RPMI8226 (cell line): ENCODE results near the gene TGM5.
"Not testable (repeated sequence)": the region's sequence is repeated elsewhere in the genome, so short reads cannot be mapped to it uniquely, and the experiment has no call there.

ENCODE experiments used
- DNase-seq: peaks from one replicate; pipeline ENCODE4 v3.0.0-alpha.2; 2015

The TGM5 gene, protein sequence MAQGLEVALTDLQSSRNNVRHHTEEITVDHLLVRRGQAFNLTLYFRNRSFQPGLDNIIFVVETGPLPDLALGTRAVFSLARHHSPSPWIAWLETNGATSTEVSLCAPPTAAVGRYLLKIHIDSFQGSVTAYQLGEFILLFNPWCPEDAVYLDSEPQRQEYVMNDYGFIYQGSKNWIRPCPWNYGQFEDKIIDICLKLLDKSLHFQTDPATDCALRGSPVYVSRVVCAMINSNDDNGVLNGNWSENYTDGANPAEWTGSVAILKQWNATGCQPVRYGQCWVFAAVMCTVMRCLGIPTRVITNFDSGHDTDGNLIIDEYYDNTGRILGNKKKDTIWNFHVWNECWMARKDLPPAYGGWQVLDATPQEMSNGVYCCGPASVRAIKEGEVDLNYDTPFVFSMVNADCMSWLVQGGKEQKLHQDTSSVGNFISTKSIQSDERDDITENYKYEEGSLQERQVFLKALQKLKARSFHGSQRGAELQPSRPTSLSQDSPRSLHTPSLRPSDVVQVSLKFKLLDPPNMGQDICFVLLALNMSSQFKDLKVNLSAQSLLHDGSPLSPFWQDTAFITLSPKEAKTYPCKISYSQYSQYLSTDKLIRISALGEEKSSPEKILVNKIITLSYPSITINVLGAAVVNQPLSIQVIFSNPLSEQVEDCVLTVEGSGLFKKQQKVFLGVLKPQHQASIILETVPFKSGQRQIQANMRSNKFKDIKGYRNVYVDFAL

DNA sequence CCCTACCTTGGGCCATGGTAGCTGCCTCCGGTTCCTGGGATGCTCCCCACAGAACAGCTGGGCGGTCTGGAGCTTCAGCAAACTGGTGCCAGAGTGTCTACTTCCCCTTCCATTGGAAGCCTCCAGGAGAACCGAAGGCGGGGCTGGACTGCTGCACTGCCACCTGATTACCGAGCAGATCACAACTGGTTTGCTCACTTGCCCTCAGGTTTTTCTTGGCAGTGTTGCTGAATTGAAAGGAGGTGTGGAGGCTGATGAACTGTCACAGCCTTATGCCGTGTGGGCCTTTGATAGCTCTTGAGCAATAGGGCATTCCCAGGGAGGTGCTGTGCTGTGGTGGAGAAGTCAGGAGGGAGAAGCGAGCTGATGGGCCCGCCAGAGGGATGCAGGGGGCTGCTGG is at the start of gene TGM5:
TGM5 (minus strand) TSS at position 95 of the 400 bp plus-strand sequence; CDS start at position 16, 79 bp downstream.
- no peak for DNase-seq

DNA sequence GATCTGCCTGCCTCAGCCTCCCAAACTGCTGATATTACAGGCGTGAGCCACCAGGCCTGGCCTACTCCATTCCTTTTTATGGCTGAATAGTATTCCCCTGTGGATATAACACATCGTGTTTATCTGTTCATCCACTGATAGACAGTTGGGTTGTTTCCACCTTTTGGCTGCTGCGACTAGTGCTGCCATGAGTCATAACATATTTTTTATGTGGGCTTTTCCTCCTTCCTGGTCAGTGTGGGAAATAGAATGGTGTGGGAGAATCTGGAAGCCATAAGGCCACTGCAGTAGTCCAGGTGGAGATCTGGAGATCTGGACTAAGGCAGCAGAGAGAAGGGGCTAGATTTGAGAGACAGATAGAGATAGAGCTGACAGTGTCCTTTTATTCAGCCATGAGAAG is 47.4 kb upstream of the TGM5 start:
- no peak for DNase-seq

DNA sequence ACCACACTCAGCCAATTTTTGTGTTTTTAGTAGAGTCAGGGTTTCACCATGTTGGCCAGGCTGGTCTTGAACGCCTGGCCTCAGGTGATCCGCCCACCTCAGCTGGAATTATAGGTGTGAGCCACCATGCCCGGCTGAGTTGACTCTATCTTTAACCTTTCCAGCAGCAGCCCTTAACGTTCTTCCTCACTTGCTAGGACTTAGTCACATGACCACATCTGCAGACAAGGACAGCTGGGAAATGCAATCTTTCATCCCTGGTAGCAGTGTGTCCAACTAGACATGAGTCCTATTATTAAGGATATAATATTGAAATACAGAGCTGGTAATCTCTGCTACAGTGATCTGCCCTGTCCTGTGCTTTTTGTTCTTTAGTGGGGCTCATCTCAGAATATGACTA is 45.6 kb upstream of the TGM5 start:
- no peak for DNase-seq

DNA sequence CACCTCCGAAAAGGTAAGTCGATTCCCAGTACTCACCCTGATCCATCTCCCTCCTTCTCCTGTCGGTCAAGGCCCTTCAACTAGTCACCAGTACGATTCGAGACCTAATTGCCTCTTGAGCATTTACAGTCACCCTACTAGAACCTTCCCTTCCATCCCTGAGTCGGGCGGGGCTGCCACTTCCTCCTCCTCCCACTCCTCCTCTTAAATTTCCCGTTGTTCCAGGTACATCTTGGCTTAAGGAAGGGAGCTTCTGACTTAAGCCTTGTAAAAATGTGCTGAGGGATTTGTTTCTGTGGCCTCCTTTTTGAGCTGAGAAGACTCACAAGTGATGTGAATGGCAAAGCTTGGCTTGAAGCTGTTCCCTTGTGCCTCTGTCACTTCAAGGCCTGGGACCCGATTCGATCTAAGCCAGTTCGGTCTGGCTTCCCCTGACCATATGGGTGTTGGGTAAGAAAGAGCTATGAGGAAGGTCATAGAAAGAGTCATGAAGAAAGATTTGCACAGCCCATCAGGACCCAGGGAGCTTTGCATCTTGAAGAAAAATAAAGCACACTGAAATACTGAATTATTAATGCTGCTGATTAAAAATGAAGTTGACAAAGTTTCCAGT is 35.6 kb upstream of the TGM5 start, which contains the start of gene TGM7:
TGM7 (minus strand) TSS at position 51 of the 613 bp plus-strand sequence.
- no peak for DNase-seq

DNA sequence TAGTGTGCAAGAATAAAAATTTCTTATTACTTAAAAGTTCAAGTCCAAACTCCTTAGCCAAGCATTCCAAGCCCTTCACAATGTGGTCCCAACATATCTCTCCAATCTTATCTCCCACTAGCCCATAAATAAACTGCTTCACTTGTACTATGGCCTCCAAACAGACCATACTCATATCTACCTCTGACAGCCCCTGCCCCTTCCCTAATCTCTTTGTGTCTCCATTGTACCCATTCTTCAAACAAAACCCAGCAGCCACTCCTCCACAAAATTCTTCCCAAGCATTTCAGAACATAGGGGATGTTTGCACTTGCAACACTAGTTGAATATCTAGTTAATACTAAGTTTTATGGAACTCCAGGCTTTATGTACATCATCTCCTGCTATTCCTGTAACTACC is 33.2 kb upstream of the TGM5 start:
- no peak for DNase-seq

DNA sequence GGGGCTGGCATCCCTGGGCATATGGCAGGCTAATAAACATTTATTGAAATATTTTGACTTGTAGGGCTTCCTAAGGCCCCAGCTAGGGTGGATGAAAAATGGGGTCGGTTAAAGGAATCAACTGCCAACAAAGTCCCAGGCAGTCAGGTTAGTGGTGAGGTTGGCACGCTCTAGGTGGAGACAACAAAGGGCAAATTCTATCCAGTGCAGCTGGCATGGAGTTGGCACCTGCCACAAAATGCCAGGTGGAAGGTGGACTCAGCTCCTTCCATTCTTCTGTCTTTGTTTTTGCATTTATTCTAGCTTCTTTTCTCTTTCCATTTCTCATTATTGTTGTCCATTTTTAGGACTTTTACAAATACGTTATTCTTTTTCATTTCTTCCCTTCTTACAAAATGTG is 32.7 kb upstream of the TGM5 start:
- DNase-seq, result no peak

DNA sequence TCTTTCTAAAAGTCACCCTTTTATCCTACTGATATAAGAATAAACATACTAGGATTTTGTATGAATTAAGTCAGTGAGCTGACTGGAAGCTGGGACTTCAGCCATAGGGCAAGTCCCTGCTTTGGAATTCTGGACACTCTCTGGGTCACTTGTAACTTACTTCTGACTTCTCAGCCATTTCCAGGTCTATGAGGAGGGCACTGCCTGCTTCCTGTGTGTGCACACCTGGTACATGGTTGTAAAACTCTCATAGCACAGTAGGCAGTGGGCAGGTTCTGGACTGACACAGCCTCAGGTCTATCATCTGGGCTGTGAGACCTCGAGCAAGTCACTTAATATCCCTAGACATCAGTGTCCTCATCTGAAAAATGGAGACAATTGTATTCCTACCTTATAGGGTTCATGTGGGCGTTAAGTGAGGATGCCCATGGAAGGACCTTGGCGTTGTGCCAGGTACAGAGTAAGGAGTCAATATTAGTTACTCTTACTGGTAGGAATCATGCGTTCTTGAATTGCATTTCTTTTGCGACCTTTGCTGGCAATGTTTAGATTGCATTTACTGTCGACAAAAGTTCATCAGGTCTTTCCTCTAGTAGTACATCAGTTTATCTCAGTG is 27.5 kb upstream of the TGM5 start:
- no peak for DNase-seq

DNA sequence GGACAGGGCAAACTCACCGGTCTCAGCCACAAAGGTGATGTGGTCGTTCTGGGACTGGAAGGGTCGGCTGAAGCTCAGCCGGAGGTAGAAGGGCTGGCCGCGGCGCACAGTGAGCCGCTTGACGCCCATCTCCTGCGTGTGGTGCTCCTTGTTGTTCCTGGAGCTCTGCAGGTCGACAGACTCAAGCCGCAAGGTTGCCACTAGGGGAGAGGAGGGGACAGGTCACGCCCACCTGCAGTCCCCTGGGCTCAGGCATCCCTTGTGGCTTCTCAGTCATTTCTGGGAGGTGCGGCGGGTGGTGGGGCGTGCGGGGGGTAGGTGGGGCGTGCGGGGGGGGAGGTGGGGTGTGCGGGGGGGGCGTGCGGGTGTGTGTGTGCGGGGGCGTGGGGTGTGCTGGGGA is 26.7 kb upstream of the TGM5 start:
- no peak for DNase-seq

DNA sequence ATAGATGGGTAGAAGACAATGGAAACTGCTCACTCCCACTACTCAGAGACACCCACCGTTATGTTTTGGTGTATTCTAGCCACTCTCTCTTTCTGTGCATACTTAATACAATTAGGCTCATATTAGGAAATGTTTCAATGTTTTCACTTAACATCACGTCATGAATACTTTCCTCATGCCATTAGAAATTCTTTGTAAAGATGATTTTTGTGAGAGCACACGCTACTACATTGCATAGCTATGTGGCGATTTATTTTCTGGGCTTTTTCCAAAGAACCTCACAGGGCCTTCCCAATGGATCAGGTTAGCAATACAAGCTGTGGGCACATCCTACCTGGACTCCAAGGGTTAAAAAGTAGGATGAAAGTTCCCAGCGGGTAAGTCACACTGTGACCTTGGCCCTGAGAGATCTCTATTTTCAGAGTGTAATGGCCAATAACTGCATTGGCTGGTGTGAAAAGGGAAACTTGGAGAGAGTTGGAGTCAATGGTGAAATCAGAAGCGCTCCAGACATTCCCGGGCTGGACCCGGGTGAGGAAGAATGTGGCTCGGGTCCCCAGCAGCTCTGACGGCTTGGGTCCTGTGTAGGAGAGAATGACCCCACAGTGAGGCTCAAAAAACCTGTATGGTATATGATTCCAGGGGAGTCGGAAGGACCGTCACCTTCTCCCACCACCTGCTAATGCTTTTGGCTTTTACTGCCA is 25.8 kb upstream of the TGM5 start:
- no peak for DNase-seq

DNA sequence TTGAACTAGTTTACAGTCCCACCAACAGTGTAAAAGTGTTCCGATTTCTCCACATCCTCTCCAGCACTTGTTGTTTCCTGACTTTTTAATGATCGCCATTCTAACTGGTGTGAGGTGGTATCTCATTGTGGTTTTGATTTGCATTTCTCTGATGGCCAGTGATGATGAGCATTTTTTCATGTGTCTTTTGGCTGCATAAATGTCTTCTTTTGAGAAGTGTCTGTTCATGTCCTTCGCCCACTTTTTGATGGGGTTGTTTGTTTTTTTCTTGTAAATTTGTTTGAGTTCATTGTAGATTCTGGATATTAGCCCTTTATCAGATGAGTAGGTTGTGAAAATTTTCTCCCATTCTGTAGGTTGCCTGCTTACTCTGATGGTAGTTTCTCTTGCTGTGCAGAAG is 22.9 kb upstream of the TGM5 start:
- DNase-seq, result not testable (repeated sequence)

DNA sequence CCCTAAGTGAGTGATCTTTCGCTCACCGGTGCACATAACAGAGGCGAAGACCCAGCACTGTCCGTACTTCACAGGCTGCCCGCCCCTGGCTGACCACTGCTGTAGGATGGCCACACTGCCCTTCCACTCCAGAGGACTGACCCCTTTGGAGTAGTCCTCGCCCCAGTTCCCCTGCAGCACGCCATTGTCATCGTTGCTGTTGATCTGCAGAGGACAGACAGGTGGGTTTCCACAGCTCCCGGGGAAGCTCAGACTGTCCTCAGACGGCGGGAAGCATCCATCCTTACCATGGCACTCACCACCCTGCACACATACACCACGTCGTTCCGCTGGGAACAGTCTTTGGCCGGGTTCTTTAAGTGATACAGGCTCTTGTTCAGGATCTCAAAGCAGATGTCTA is 20.5 kb upstream of the TGM5 start:
- no peak for DNase-seq

DNA sequence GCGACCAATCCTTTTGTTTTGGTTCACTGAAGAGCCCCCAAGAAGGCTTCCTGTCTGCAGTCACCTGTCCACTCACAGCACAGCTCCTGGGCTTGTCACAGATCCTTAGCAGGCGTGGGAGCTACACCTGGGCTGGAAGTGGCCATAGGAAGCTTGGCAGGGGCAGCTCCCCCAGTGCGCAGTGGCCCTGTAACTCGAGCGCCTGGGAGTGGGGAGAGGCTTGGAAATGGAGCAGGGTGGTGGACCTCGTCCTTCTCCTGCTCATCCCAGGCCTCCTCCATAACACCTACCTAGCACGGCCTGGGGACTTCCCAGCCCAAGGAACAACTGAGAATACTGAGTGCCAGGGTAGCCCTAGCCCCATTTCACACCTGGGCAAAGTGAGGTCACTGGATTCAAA is 19.3 kb upstream of the TGM5 start:
- no peak for DNase-seq

DNA sequence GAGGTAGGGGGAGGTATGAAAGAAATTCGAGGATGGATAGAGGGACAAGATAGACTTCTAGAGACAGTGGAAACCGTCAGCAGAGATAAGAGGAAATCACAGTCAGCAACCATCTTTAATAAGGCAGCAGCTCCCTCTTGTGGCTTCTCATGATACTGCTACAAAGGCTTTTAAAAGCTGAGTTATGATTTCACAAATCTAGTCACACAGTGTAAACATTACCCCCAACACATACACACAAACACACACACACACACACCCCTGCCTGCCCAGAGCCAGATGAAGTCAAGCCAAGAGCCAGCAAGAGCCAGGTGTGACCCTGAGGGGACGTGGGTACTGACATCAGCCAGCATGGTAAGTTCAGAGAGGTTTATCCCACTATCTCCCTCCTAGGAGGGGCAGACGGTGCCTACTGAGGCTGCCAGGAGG is 18.9 kb upstream of the TGM5 start:
- DNase-seq, result peak; percentile 64

DNA sequence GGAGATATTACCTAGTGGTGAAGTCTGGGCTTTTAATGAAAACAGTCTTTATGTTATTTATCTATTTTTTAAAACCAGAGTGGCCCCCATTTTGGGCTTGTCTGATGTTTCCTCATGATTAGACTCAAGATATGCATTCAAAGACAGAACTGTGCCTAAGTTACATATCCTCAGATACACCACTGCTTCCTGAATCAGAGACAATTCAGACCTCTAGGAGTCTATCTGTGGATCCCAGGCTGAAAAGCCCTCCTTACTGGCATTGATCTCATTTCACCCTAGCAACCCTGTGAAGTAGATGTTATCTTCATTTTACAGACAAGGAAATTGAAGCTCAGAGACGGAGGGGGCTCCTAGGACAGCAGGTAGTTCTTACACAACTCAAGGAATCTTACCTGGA is 16.8 kb upstream of the TGM5 start:
- DNase-seq, result no peak

DNA sequence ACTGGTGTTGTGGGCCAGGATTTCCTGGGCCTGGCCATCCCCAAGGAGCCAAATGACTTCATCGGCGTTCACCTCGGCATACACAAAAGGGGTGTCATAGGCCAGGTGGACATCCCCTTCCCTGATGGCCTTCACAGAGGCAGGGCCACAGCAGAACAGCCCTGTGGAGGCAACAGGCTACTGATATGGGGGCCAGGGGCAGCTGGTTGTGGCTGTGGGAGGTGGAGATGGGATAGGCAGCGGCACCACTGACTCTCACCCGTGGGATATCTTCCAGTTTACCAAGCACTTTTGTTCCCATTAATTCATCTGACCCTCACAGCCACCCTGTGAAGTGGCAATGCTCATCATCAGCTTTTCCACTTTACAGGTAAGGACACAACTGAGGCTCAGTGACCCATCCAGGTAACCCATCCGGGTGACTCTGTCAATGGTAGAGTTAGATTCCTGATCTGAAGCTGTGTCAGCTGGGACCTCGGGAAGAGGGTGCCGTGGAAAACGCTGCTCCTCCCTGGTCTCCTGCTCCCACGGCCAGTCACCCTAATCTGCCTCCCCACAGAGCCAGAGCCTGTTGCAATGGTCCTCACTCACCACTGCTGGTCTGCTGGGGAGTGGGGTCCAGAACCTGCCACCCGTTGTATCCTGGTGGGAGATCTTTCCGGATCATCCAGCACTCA is 15.3 kb upstream of the TGM5 start:
- DNase-seq, result no peak

DNA sequence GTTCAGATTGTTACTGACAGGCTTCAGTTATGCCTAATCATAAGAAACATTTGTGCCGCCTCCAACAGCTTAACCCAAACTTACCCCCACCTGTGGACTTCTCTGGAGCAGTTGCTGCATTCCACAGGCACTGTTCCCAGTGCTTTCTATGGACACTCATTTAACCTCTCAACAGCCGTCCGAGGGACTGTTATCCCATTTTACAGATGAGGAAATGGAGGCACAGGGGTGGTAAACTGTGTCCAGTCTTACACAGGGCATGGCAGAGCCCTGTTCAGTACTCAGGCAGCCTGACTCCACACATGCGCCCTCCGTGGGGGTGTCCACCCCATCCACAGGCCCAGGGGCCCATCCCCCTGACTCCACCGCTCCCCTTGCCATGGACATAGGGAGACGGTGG is 14.3 kb upstream of the TGM5 start:
- DNase-seq, result no peak

DNA sequence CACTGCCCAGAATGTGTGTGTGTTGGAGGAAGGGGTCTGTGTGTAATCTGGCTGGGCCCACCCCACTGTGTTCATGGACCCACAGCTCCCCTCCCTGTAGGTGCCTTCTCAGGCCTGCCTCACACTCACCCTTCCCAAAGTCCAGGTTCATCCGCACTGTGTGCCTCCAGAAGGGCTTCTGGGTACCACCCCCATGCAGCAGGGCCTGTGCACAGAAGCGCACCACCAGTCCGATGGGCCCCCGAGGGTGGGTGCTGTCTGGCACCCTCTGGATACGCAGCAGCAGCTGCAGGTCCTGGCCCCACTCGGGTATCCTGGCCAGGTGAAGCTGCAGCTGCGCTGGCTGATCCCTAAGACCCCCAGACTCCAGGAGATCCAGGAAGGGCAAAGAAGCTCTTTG is 12.8 kb upstream of the TGM5 start:
- no peak for DNase-seq

DNA sequence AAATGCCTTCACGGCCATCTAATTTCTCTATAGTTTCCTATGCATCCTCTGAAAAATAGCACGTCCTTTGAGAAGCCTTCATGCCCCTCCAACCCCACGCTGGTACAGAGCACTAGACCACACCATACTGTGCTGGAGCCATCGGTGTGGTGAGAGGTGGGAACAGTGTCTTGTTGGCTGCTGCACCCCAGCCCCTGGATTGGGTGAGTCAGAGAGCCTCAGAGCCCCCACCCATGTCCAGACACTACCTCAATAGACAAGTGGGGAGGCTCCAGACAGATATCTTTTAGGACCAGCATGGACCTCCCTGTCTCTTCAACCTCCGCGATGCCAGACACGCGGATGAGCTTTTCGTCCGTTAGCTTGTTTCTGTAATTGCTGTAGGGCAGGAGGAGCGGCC is 12.1 kb upstream of the TGM5 start:
- no peak for DNase-seq

DNA sequence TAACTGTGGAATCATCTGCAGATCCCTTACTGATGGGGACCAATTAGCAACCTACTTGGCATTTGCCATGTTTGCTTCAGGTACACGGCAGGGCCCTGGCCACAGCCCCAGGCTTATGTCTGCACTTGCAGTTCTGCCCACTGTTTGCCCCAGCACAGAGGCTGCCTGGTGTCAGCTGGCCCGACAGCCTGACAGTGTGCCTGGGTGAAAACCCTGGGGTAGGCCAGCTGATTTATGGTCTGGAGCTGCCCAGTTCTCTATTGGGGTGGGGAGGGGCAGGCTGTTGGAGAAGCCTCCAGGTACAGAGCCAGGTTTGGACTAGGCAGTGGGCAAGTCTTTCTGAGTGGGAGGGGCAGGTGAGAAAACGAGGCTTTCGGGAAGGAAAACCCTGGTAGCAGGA is 11.2 kb upstream of the TGM5 start:
- no peak for DNase-seq

DNA sequence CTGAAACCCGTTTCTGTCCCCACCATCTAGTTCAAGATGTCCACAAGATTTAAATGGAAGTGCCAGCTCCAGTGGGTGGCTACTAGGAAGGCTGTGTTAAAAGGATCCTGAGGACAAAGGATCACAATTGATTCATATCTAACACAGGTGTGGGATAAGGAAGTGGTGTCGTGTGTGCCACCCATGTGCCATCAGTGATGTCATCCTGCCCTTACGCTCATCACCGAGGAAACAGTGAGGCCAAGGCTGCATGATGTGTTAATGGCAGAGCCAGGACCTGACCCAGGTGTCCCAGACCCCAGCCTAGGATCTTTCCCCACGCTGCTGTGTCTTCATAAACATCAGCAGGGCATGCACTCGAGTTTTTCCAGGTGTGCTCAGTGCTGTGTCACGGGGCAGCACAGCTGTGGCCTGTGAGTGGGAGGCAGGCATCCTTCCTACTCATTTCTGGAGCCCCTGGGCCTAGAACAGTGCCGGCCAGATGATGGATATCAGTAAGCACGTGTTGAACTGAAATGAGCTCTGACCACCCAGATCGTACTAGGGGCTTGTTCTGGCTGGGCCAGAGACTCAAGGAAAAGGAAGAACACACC is 10.6 kb upstream of the TGM5 start:
- DNase-seq, result no peak

DNA sequence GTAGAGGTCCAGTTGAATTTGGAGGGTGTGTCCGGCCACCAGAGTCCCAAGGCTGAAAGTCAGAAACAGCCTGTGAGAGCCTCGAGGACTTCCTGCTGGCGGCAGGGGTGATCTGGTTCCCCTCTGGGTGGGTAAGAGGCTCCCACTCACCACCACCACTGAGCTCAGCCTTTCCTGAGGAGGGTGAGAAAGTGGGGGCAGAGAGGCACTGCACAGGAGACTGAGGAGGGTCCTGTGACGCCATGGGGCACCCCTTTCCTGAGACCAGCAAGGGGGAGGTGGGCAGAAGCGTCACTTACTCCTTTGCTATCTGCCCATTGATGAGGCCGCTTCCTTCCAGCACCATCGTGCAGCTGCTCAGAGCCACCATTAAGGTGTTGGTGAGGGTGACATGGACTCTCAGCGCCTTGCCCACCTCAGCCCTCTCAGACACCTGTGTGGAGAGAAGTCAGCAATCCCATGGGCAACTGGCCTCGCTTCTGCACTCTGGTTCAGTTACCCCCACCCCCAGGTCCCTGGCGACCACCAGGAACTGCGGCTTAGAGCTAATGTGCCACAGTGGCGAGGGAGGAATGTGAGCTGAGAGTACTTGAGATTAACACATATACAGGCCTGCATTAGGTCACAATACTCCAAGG is 10.0 kb upstream of the TGM5 start:
- no peak for DNase-seq
